Mucosa of descending colon (tissue), 3 donors: ENCODE results near the gene ARHGAP22. TPM values are rescaled to one million over a fixed set of nuclear protein-coding genes. Genes with fewer than 3 reads are reported as not detected.

Experiments
- ATAC-seq: fragments of 200-7000 bp; cut with Tn5 transposase; one replicate; pipeline ENCODE4 v1.9.1; 2020; ENCODE audit warnings: mild to moderate bottlenecking, moderate library complexity
- DNase-seq, 3 donors: peaks; one replicate each; pipeline ENCODE4 v3.0.0-alpha.2; 2020
- H3K36me3 ChIP-seq: fragments of 200-600 bp; one replicate; pipeline ENCODE4 v1.8.0; 2021; ENCODE audit warnings: low read depth, mild to moderate bottlenecking
- H3K4me1 ChIP-seq: fragments of 200-600 bp; one replicate; pipeline ENCODE4 v1.8.0; 2021; ENCODE audit warnings: low read depth, mild to moderate bottlenecking
- H3K4me3 ChIP-seq: fragments of 200-600 bp; one replicate; pipeline ENCODE4 v1.8.0; 2021; ENCODE audit warnings: mild to moderate bottlenecking
- H3K9me3 ChIP-seq: fragments of 200-600 bp; one replicate; pipeline ENCODE4 v1.8.0; 2021; ENCODE audit warnings: mild to moderate bottlenecking
- intact Hi-C, 2 donors: fragments of 100-400 bp; cut with DNase I in 1 of 2; cut with micrococcal nuclease in 1 of 2; formaldehyde crosslinking; loops; one replicate each; pipeline versions ENCODE4 v1.11.0 to v1.11.1; 2022; cut with DNase I, micrococcal nuclease
- total RNA-seq, 3 donors: library from RNA; stranded (reverse); fragmentation: NEBNext Ultra II Directional in 2 of 3; extraction: Animal tissue kit (Norgen Biotek cat#: 25700) in 2 of 3; gene quantifications; one replicate each; pipeline versions ENCODE4 v1.2.1 to v1.2.4, GENCODE V29; 2021 to 2023
- TF ChIP-seq, protein P1 (sequence below): fragments of 200-600 bp; IDR thresholded peaks from one replicate; pipeline ENCODE4 v1.8.0; 2022; ENCODE audit warnings: antibody characterized with exemption, mild to moderate bottlenecking
- donor health status: DM: no; HTN: no; CAD: no; lungs with moderate emphysema.
- donor health status: DM: no; HTN: no; CAD: no.
- donor health status: DM: no; HTN: yes; CAD: no.

Gene ARHGAP22
- total RNA-seq, 3 donors from 2014 or later = 0.93 to 5.9 (median 1.3) TPM

GRCh38 chr10:48623009-48623408, 18.1 kb upstream of the ARHGAP22 start:
- Histone ChIP-seq H3K4me1 (no peaks in the 10 kb centered on the region), H3K4me3 (no peak overlapping the region), H3K9me3 (no peaks in the 10 kb centered on the region), H3K36me3 (no peaks in the 10 kb centered on the region)
- DNase-seq = no peak
- TF ChIP-seq, protein P1, sequence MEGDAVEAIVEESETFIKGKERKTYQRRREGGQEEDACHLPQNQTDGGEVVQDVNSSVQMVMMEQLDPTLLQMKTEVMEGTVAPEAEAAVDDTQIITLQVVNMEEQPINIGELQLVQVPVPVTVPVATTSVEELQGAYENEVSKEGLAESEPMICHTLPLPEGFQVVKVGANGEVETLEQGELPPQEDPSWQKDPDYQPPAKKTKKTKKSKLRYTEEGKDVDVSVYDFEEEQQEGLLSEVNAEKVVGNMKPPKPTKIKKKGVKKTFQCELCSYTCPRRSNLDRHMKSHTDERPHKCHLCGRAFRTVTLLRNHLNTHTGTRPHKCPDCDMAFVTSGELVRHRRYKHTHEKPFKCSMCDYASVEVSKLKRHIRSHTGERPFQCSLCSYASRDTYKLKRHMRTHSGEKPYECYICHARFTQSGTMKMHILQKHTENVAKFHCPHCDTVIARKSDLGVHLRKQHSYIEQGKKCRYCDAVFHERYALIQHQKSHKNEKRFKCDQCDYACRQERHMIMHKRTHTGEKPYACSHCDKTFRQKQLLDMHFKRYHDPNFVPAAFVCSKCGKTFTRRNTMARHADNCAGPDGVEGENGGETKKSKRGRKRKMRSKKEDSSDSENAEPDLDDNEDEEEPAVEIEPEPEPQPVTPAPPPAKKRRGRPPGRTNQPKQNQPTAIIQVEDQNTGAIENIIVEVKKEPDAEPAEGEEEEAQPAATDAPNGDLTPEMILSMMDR = no peak
- intact Hi-C loops = no loop called here
- no peak for ATAC-seq

DNA sequence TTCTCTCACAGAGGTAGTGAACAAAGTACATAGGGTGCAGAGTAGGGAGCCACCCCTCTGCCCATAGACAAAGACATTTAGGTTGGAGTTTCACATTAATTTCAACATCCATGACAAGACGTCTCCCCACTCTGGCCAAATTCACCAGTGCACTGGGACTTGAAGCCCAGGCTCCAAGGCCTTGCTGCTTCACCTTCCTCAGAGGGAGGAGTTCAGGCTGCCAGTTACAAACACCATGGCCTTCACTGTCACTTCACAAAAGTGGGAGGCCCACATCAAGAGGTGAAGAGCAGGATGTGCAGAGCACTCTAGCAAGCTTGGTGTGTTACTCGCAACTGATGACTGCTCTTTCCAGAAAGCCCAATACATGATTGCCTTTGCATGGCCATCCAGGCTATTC, 15.8 kb upstream of the ARHGAP22 start:
- no peak for ATAC-seq
- no peak for DNase-seq
- H3K9me3 ChIP-seq = no peaks in the 10 kb centered on the region
- no peak overlapping the region for H3K4me3 ChIP-seq
- H3K4me1 ChIP-seq = no peaks in the 10 kb centered on the region
- no peaks in the 10 kb centered on the region for H3K36me3 ChIP-seq
- TF ChIP-seq, protein P1 = no peak
- intact Hi-C loops = no loop called here

- no peak overlapping the region for H3K4me3 ChIP-seq
- H3K4me1 ChIP-seq = no peaks in the 10 kb centered on the region
- no peaks in the 10 kb centered on the region for H3K9me3 ChIP-seq
- intact Hi-C loops = no loop called here
- H3K36me3 ChIP-seq = no peaks in the 10 kb centered on the region
- TF ChIP-seq, protein P1 = no peak
- DNase-seq = no peak
- no peak for ATAC-seq
Observed at GRCh38 chr10:48616436-48616835, 11.6 kb upstream of the ARHGAP22 start.

GRCh38 chr10:48614481-48615390, 9.9 kb upstream of the ARHGAP22 start:
- intact Hi-C loops = no loop called here
- H3K4me3 ChIP-seq = no peak overlapping the region
- H3K36me3 ChIP-seq = no peaks in the 10 kb centered on the region
- ATAC-seq = no peak
- no peak for DNase-seq
- no peaks in the 10 kb centered on the region for H3K9me3 ChIP-seq
- H3K4me1 ChIP-seq = no peaks in the 10 kb centered on the region
- TF ChIP-seq, protein P1 = no peak

- Histone ChIP-seq H3K36me3 (no peaks in the 10 kb centered on the region), H3K4me1 (no peaks in the 10 kb centered on the region), H3K4me3 (no peak overlapping the region), H3K9me3 (no peaks in the 10 kb centered on the region)
- intact Hi-C loops = no loop called here
- TF ChIP-seq, protein P1 = no peak
- DNase-seq = no peak
- no peak for ATAC-seq
Observed at GRCh38 chr10:48613016-48613415, 8.1 kb upstream of the ARHGAP22 start.
